ENCODE results near the gene PTH1R. TPM values are rescaled to one million over a fixed set of nuclear protein-coding genes. Genes with fewer than 3 reads are reported as not detected.

PTH1R gene
- total RNA-seq, 1 experiment from 2014 or later, result 1.0 TPM

DNA sequence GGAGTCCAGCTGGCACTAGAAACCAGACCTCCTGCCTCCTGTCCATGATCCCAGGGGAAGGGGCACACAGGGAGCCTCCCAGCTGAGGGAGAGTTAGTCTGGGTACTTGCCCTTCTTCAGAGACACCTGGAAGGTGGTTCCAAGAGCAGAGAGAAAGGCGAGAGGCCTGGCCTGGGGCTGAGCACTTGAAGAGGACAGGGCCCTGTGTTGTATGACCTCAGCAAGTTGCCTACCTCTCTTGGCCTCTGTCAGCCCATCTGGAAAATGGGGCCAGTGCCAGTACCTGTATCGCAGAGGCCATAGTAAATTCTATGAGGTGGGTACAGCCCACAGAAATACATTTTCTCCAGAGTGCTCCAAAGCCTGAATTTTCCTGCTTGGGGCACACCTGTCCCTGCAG lies 19.5 kb downstream of the PTH1R start:
- no peak for DNase-seq
- Histone ChIP-seq H3K27ac (ENCODE audit: insufficient read length, low read depth, low read length) (no peak overlapping the region), H3K4me1 (ENCODE audit: insufficient read depth, low read length) (no peaks in the 10 kb centered on the region; the same call in 1 of the 2 replicates), H3K4ac (ENCODE audit: low read depth, low read length) (no peak overlapping the region), H3K9me3 (ENCODE audit: control insufficient read depth, low read depth, low read length) (no peaks in the 10 kb centered on the region), H3K23ac (ENCODE audit: insufficient read length, low read depth, low read length) (no peak overlapping the region), H3K27me3 (ENCODE audit: insufficient read depth, low read length) (peaks cover 1% of the 10 kb centered on the region; the same call in 1 of the 2 replicates), H2AFZ (ENCODE audit: low read length) (no peak overlapping the region), H3K79me2 (ENCODE audit: insufficient read depth, low read length) (no peaks in the 10 kb centered on the region), H4K8ac (replicated peaks; ENCODE audit: insufficient read length, low read depth, low read length) (no peak overlapping the region), H2BK15ac (ENCODE audit: low read depth, low read length) (no peak overlapping the region), H3K56ac (ENCODE audit: insufficient read length, low read depth, low read length) (no peak overlapping the region), H4K20me1 (ENCODE audit: control insufficient read depth, insufficient read depth, insufficient read length) (no peaks in the 10 kb centered on the region), H2BK12ac (ENCODE audit: insufficient read length, low read depth, low read length) (no peak overlapping the region), H4K91ac (ENCODE audit: insufficient read length, low read depth, low read length) (no peak overlapping the region), H3K18ac (ENCODE audit: insufficient read length, low read depth, low read length) (no peak overlapping the region), H2AK5ac (ENCODE audit: insufficient read length, low read length) (no peak overlapping the region), H3K4me2 (ENCODE audit: insufficient read depth, insufficient read length, low read length) (no peak overlapping the region), H3K23me2 (ENCODE audit: insufficient read length, low read depth, low read length, poor library complexity, severe bottlenecking) (peaks cover 8% of the 10 kb centered on the region), H2BK5ac (ENCODE audit: insufficient read length, low read length) (no peak overlapping the region), H3K14ac (ENCODE audit: insufficient read depth, low read length) (no peak overlapping the region), H3K79me1 (ENCODE audit: insufficient read depth, low read depth, low read length, poor library complexity, severe bottlenecking) (no peaks in the 10 kb centered on the region), H3K9ac (ENCODE audit: extremely low read depth, insufficient read length, low read length) (no peak overlapping the region), H3T11ph (ENCODE audit: low read length) (no peak overlapping the region), H2BK120ac (ENCODE audit: low read depth, low read length, poor library complexity, severe bottlenecking) (no peak overlapping the region), H4K5ac (ENCODE audit: insufficient read length, low read depth, low read length) (no peak overlapping the region), H2BK20ac (ENCODE audit: low read depth, low read length, poor library complexity, severe bottlenecking) (no peak overlapping the region)
- peaks cover 3 to 7% of the 10 kb centered on the region in 2 experiments for H3K4me1 Mint-ChIP-seq
- no peak overlapping the region for H3K4me3 Mint-ChIP-seq
- no CpG with 5 or more reads among the region's 2 CpGs for WGBS (ENCODE audit: extremely low coverage, insufficient read length, low lambda C conversion rate)
- H3K9me3 Mint-ChIP-seq, result no peaks in the 10 kb centered on the region; a peak in 1 of 5 replicates
- TF ChIP-seq, protein P1, sequence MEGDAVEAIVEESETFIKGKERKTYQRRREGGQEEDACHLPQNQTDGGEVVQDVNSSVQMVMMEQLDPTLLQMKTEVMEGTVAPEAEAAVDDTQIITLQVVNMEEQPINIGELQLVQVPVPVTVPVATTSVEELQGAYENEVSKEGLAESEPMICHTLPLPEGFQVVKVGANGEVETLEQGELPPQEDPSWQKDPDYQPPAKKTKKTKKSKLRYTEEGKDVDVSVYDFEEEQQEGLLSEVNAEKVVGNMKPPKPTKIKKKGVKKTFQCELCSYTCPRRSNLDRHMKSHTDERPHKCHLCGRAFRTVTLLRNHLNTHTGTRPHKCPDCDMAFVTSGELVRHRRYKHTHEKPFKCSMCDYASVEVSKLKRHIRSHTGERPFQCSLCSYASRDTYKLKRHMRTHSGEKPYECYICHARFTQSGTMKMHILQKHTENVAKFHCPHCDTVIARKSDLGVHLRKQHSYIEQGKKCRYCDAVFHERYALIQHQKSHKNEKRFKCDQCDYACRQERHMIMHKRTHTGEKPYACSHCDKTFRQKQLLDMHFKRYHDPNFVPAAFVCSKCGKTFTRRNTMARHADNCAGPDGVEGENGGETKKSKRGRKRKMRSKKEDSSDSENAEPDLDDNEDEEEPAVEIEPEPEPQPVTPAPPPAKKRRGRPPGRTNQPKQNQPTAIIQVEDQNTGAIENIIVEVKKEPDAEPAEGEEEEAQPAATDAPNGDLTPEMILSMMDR (conservative IDR thresholded peaks at IDR 0.05), result no peak
- H3K27ac Mint-ChIP-seq, result no peak overlapping the region
- H3K36me3 Mint-ChIP-seq (ENCODE audit: insufficient read depth in 1 of 3, low read depth in 3 of 3), result no peaks in the 10 kb centered on the region
- peaks cover 45% of the 10 kb centered on the region for H3K27me3 Mint-ChIP-seq (ENCODE audit: low read depth)

Data from H9 (cell line).